Pancreas (tissue), 10 donors: ENCODE results near the gene AHSP. TPM values are rescaled to one million over a fixed set of nuclear protein-coding genes. Genes with fewer than 3 reads are reported as not detected.

ENCODE experiments used
- ATAC-seq, 4 donors: fragments of 200-7000 bp; cut with Tn5 transposase; one replicate each; pipeline versions ENCODE4 v1.8.0 to v1.9.1; 2020; ENCODE audit warnings: mild to moderate bottlenecking in 4 of 4, moderate library complexity in 4 of 4
- DNase-seq, 6 donors: peaks; one replicate each; pipeline ENCODE4 v3.0.0-alpha.2; 2020
- FAIRE-seq: peaks from 2 replicates; lab custom pipeline; 2012; peaks lifted over from hg19 to GRCh38; lab: Jason Lieb, UNC
- H3K27ac ChIP-seq, 4 donors: fragments of 200-600 bp; sonication (generic); 1 replicate in 3 of 4; 2 replicates in 1 of 4; pipeline versions ENCODE4 v1.5.0 to v1.8.0; 2020
- H3K27me3 ChIP-seq, 4 donors: fragments of 200-600 bp; one replicate each; pipeline ENCODE4 v1.8.0; 2021
- H3K36me3 ChIP-seq, 3 donors: fragments of 200-600 bp; sonication (generic) in 1 of 3; one replicate each; pipeline versions ENCODE4 v1.5.0 to v1.8.0; 2020 to 2021
- H3K4me1 ChIP-seq, 3 donors: fragments of 200-600 bp; one replicate each; pipeline ENCODE4 v1.8.0; 2021
- H3K4me3 ChIP-seq, 4 donors: fragments of 200-600 bp; sonication (generic) in 2 of 4; one replicate each; pipeline versions ENCODE4 v1.5.0 to v1.8.0; 2020 to 2021
- H3K9me3 ChIP-seq, 4 donors: fragments of 200-600 bp; one replicate each; pipeline ENCODE4 v1.8.0; 2021
- WGBS, 2 donors: extraction: QIAGEN DNeasy Blood & Tissue Kit; methylation state at CpG; one replicate each; pipeline ENCODE4 v1.1.7; 2013; 5-methylcytosine and 5-hydroxymethylcytosine counted together
- intact Hi-C, 3 donors: fragments of 100-400 bp; cut with DNase I; formaldehyde crosslinking; loops; one replicate each; pipeline versions ENCODE4 v1.11.1 to v1.14.2; 2022
- polyA plus RNA-seq, 2 donors: library from polyadenylated mRNA; stranded (reverse); fragments of 200-250 nt; gene quantifications; one replicate each; pipeline ENCODE4 v1.2.3, GENCODE V29; 2013
- total RNA-seq, 6 donors: library from RNA; stranded (reverse); fragmentation: NEBNext Ultra II Directional in 4 of 6; extraction: Animal tissue kit (Norgen Biotek cat#: 25700) in 4 of 6; gene quantifications; one replicate each; pipeline versions ENCODE4 v1.2.1 to v1.2.4, GENCODE V29; 2021 to 2023
- TF ChIP-seq, protein P1 (sequence below), 4 donors: fragments of 200-600 bp; sonication (generic) in 3 of 4; IDR thresholded peaks; one replicate each; pipeline versions ENCODE4 v1.5.0 to v1.8.0; 2021; ENCODE audit warnings: antibody characterized with exemption in 4 of 4
- donor health status: healthy with polysubstance abuse.
- donor health status: DM: no; HTN: no; CAD: no; lungs with moderate emphysema.
- donor health status: DM: no; HTN: no; CAD: no.
- donor health status: control.
- donor health status: control.
- donor health status: Bipolar disorder and iron deficiency.
- donor health status: DM: yes; HTN: yes; CAD: no.
- donor health status: DM: no; HTN: no; CAD: no.
- donor health status: DM: no; HTN: no; CAD: no.
- donor health status: DM: yes; HTN: yes; CAD: no.

The AHSP gene
- total and polyA plus RNA-seq, 8 donors = not detected

DNA sequence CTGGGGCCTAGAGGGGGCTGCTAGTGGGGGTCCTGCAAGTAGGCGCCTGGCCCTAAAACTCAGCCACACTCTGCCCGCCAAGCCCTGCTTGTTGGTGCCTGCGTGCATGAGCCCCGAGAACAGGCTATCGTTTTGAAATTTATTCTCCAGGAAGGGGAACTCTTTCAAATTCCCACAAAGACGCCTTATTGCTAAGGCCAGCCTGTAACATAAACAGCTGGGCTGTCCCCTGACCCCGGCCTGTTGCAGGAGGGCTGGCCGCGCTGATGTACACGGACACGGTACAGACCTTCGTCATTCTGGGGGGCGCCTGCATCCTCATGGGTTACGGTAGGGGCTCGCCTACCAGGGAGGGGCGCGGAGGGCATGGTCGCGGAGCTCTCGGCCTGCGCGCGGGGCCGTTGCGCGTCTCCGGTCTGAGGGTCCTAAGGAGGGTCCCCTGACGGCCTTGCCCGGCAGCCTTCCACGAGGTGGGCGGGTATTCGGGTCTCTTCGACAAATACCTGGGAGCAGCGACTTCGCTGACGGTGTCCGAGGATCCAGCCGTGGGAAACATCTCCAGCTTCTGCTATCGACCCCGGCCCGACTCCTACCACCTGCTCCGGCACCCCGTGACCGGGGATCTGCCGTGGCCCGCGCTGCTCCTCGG is 40.5 kb upstream of the AHSP start:
- DNase-seq (peak in 1 of 6 donors; percentile 60), ATAC-seq (peak in 1 of 4 donors; percentile 3), FAIRE-seq (no peak)
- Histone ChIP-seq H3K27ac (no peak overlapping the region), H3K36me3 (peaks cover 0 to 6% (median 0%) of the 10 kb centered on the region in 3 donors), H3K9me3 (no peaks in the 10 kb centered on the region), H3K27me3 (no peaks in the 10 kb centered on the region), H3K4me3 (peak overlapping the region; percentile 29 to 75 (median 43)), H3K4me1 (peaks cover 5 to 11% (median 7%) of the 10 kb centered on the region in 3 donors)
- intact Hi-C loops = loop anchor here in 1 of 3 donors (10.0 kb wide), 1 partner anchor 218 kb away; no protein-coding TSS in a partner anchor
- 11 to 12% methylated on average over 45 to 48 of the region's 48 CpGs for WGBS, 2 donors
- TF ChIP-seq, protein P1, sequence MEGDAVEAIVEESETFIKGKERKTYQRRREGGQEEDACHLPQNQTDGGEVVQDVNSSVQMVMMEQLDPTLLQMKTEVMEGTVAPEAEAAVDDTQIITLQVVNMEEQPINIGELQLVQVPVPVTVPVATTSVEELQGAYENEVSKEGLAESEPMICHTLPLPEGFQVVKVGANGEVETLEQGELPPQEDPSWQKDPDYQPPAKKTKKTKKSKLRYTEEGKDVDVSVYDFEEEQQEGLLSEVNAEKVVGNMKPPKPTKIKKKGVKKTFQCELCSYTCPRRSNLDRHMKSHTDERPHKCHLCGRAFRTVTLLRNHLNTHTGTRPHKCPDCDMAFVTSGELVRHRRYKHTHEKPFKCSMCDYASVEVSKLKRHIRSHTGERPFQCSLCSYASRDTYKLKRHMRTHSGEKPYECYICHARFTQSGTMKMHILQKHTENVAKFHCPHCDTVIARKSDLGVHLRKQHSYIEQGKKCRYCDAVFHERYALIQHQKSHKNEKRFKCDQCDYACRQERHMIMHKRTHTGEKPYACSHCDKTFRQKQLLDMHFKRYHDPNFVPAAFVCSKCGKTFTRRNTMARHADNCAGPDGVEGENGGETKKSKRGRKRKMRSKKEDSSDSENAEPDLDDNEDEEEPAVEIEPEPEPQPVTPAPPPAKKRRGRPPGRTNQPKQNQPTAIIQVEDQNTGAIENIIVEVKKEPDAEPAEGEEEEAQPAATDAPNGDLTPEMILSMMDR (IDR thresholded peaks at IDR 0.05) = no peak

DNA sequence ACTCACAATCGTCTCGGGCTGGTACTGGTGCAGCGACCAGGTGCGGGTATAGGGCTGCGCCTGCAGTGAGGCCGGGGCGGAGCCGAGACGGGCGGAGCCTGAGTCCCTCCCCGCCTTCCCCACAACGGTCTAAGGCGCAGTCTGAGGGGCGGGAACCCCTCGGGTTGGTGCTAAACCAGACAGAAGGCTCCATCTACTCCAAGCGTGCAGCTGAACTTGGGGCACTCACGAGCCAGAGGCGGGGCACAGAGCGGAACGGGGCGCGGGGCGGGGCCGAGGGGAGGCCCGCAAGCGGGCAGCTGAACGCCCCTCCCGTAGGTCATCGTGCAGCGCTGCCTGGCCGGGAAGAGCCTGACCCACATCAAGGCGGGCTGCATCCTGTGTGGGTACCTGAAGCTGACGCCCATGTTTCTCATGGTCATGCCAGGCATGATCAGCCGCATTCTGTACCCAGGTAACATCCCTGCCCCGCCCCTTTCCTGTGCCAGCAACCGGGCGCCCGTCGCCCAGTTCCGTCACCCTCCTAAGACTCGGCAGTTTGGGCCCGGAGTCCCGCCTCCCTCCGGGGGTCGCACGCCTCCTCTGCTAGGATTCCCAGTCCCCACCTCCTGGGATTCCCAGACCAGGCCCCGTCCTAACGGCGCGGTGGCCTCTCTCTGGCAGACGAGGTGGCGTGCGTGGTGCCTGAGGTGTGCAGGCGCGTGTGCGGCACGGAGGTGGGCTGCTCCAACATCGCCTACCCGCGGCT is 39.8 kb upstream of the AHSP start:
- Histone ChIP-seq H3K27ac (peak overlapping the region in 1 of 4 donors; percentile 8), H3K36me3 (peaks cover 0 to 6% (median 6%) of the 10 kb centered on the region in 3 donors), H3K9me3 (no peaks in the 10 kb centered on the region), H3K27me3 (no peaks in the 10 kb centered on the region), H3K4me3 (peak overlapping the region; percentile 29 to 75 (median 43)), H3K4me1 (peaks cover 5 to 11% (median 7%) of the 10 kb centered on the region in 3 donors)
- intact Hi-C loops = loop anchor here in 1 of 3 donors (10.0 kb wide), 1 partner anchor 217 kb away; no protein-coding TSS in a partner anchor
- ATAC-seq (peak; percentile 68 to 86 (median 84)), DNase-seq (peak; percentile 47 to 89 (median 68)), FAIRE-seq (no peak)
- TF ChIP-seq, protein P1 (IDR thresholded peaks at IDR 0.05) = no peak
- WGBS, 2 donors = 1% methylated on average over 57 to 60 of the region's 60 CpGs

DNA sequence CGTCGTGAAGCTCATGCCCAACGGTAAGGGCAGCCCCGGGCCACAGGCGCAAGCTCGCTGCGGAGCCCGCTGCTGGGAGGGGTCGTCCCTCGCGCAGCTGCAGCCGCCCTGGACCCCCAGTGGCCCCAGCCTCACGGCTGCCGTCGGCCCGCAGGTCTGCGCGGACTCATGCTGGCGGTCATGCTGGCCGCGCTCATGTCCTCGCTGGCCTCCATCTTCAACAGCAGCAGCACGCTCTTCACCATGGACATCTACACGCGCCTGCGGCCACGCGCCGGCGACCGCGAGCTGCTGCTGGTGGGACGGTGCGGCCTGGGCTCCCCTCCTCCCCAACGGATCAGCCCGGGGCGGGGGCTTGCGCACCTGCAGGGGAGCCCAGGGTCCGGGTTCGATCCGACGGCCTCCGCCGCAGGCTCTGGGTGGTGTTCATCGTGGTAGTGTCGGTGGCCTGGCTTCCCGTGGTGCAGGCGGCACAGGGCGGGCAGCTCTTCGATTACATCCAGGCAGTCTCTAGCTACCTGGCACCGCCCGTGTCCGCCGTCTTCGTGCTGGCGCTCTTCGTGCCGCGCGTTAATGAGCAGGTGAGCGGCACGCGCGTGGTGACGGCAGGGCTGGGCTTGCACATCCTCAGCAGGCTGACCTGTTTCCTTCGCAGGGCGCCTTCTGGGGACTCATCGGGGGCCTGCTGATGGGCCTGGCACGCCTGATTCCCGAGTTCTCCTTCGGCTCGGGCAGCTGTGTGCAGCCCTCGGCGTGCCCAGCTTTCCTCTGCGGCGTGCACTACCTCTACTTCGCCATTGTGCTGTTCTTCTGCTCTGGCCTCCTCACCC is 39.0 kb upstream of the AHSP start:
- peak overlapping the region; percentile 29 to 75 (median 43) for H3K4me3 ChIP-seq
- H3K27me3 ChIP-seq = no peaks in the 10 kb centered on the region
- intact Hi-C loops = loop anchor here in 1 of 3 donors (10.0 kb wide), 1 partner anchor 216 kb away; no protein-coding TSS in a partner anchor
- H3K27ac ChIP-seq = no peak overlapping the region
- peak in 2 of 6 donors; percentile 70 to 84 for DNase-seq
- H3K9me3 ChIP-seq = no peaks in the 10 kb centered on the region
- peak; percentile 6 to 44 (median 18) for ATAC-seq
- H3K36me3 ChIP-seq = peaks cover 4 to 14% (median 6%) of the 10 kb centered on the region in 3 donors
- WGBS, 2 donors = 24 to 29% methylated on average over 72 to 77 of the region's 77 CpGs
- TF ChIP-seq, protein P1 (IDR thresholded peaks at IDR 0.05) = no peak
- no peak for FAIRE-seq
- peaks cover 5 to 11% (median 7%) of the 10 kb centered on the region in 3 donors for H3K4me1 ChIP-seq

DNA sequence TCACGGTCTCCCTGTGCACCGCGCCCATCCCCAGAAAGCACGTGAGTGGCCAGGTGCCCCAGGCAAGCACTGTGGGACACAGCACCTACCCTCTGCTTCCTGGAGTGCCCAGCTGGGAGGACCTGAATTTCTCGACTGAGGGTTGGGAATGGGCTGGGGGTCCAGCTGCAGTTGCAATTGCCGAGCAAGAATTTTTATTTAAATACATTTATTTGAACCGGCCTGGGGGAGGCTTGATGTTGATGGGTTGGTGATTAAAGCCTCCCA is 38.5 kb upstream of the AHSP start:
- Histone ChIP-seq H3K9me3 (no peaks in the 10 kb centered on the region), H3K27me3 (no peaks in the 10 kb centered on the region), H3K4me1 (peaks cover 5 to 11% (median 7%) of the 10 kb centered on the region in 3 donors), H3K4me3 (no peak overlapping the region), H3K27ac (no peak overlapping the region), H3K36me3 (peaks cover 4 to 14% (median 6%) of the 10 kb centered on the region in 3 donors)
- WGBS, 2 donors = 72 to 75% methylated on average over 7 of the region's 7 CpGs
- DNase-seq (no peak), ATAC-seq (peak in 1 of 4 donors; percentile 1), FAIRE-seq (no peak)
- intact Hi-C loops = loop anchor here in 1 of 3 donors (10.0 kb wide), 1 partner anchor 216 kb away; no protein-coding TSS in a partner anchor
- TF ChIP-seq, protein P1 (IDR thresholded peaks at IDR 0.05) = no peak
